ENCODE results near the gene BCL7B.
A peak's percentile ranks its signal among the peaks of the same experiment; 100 is the strongest.
"Not testable (repeated sequence)": the region's sequence is repeated elsewhere in the genome, so short reads cannot be mapped to it uniquely, and the experiment has no call there.

Gene BCL7B

GRCh38 chr7:73557108-73557396, 438 bp downstream of the BCL7B start:
- no peaks in the 10 kb centered on the region for H3K27me3 ChIP-seq (ENCODE audit: control insufficient read depth in 1 of 2, insufficient read depth in 2 of 2, low read length in 2 of 2)
- H3K4me3 ChIP-seq (ENCODE audit: low read depth in 1 of 2, low read length in 2 of 2): peak overlapping the region; percentile 89 to 97
- peak overlapping the region; percentile 100 for H3K27ac ChIP-seq (ENCODE audit: low read depth, low read length)
- H3K4me1 ChIP-seq (ENCODE audit: control insufficient read depth in 1 of 2, insufficient read depth in 2 of 2, low read length in 2 of 2): peaks cover 5 to 29% of the 10 kb centered on the region in 2 donors
- no peaks in the 10 kb centered on the region for H3K9me3 ChIP-seq (ENCODE audit: control insufficient read depth in 1 of 2, low read length in 2 of 2)
- peaks cover 3 to 18% of the 10 kb centered on the region in 2 donors for H3K36me3 ChIP-seq (ENCODE audit: control insufficient read depth in 1 of 2, insufficient read depth in 2 of 2, low read length in 2 of 2)
- peak overlapping the region; percentile 88 to 94 for H3K9ac ChIP-seq (ENCODE audit: low read depth in 1 of 2, low read length in 2 of 2)

GRCh38 chr7:73556208-73557107, 1.0 kb downstream of the BCL7B start:
- H3K4me1 ChIP-seq (ENCODE audit: control insufficient read depth in 1 of 2, insufficient read depth in 2 of 2, low read length in 2 of 2): peaks cover 5 to 29% of the 10 kb centered on the region in 2 donors
- peak overlapping the region; percentile 81 for H3K27ac ChIP-seq (ENCODE audit: low read depth, low read length)
- peak overlapping the region; percentile 88 to 94 for H3K9ac ChIP-seq (ENCODE audit: low read depth in 1 of 2, low read length in 2 of 2)
- peak overlapping the region; percentile 89 to 97 for H3K4me3 ChIP-seq (ENCODE audit: low read depth in 1 of 2, low read length in 2 of 2)
- no peaks in the 10 kb centered on the region for H3K27me3 ChIP-seq (ENCODE audit: control insufficient read depth in 1 of 2, insufficient read depth in 2 of 2, low read length in 2 of 2)
- H3K36me3 ChIP-seq (ENCODE audit: control insufficient read depth in 1 of 2, insufficient read depth in 2 of 2, low read length in 2 of 2): peaks cover 5 to 20% of the 10 kb centered on the region in 2 donors
- no peaks in the 10 kb centered on the region for H3K9me3 ChIP-seq (ENCODE audit: control insufficient read depth in 1 of 2, low read length in 2 of 2)

GRCh38 chr7:73555411-73555982, 2.0 kb downstream of the BCL7B start:
- Histone ChIP-seq H3K36me3 (ENCODE audit: control insufficient read depth in 1 of 2, insufficient read depth in 2 of 2, low read length in 2 of 2) (peaks cover 6 to 28% of the 10 kb centered on the region in 2 donors), H3K4me3 (ENCODE audit: low read depth in 1 of 2, low read length in 2 of 2) (peak overlapping the region; percentile 89 to 97), H3K9ac (ENCODE audit: low read depth in 1 of 2, low read length in 2 of 2) (peak overlapping the region; percentile 88 to 94), H3K9me3 (ENCODE audit: control insufficient read depth in 1 of 2, low read length in 2 of 2) (no peaks in the 10 kb centered on the region), H3K27ac (ENCODE audit: low read depth, low read length) (peak overlapping the region; percentile 28), H3K27me3 (ENCODE audit: control insufficient read depth in 1 of 2, insufficient read depth in 2 of 2, low read length in 2 of 2) (no peaks in the 10 kb centered on the region), H3K4me1 (ENCODE audit: control insufficient read depth in 1 of 2, insufficient read depth in 2 of 2, low read length in 2 of 2) (peaks cover 5 to 29% of the 10 kb centered on the region in 2 donors)

DNA sequence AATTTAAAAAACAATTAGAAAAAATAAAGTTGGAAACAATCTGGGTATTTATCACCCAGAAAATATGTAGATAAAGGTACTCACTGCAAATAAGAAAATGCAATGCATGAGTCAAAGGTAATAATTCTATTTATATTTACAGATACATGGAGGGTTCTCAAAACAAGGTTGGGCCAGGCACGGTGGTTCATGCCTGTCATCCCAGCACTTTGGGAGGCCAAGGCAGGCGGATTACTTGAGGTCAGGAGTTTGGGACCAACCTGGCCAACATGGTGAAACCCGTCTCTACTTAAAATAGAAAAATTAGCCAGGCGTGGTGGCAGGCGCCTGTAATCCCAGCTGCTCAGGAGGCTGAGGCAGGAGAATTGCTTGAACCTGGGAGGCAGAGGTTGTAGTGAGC, 7.4 kb downstream of the BCL7B start:
- H3K27me3 ChIP-seq (ENCODE audit: control insufficient read depth in 1 of 2, insufficient read depth in 2 of 2, low read length in 2 of 2); H3K4me1 ChIP-seq (ENCODE audit: control insufficient read depth in 1 of 2, insufficient read depth in 2 of 2, low read length in 2 of 2); H3K4me3 ChIP-seq (ENCODE audit: low read depth in 1 of 2, low read length in 2 of 2); H3K27ac ChIP-seq (ENCODE audit: low read depth, low read length); H3K9me3 ChIP-seq (ENCODE audit: control insufficient read depth in 1 of 2, low read length in 2 of 2); H3K9ac ChIP-seq (ENCODE audit: low read depth in 1 of 2, low read length in 2 of 2): not testable (repeated sequence)
- H3K36me3 ChIP-seq (ENCODE audit: control insufficient read depth in 1 of 2, insufficient read depth in 2 of 2, low read length in 2 of 2): peaks cover 16 to 56% of the 10 kb centered on the region in 2 donors

- H3K4me1 ChIP-seq (ENCODE audit: control insufficient read depth in 1 of 2, insufficient read depth in 2 of 2, low read length in 2 of 2): peaks cover 3 to 4% of the 10 kb centered on the region in 2 donors
- no peak overlapping the region for H3K4me3 ChIP-seq (ENCODE audit: low read depth in 1 of 2, low read length in 2 of 2)
- H3K27ac ChIP-seq (ENCODE audit: low read depth, low read length): no peak overlapping the region
- H3K27me3 ChIP-seq (ENCODE audit: control insufficient read depth in 1 of 2, insufficient read depth in 2 of 2, low read length in 2 of 2): no peaks in the 10 kb centered on the region
- H3K36me3 ChIP-seq (ENCODE audit: control insufficient read depth in 1 of 2, insufficient read depth in 2 of 2, low read length in 2 of 2): peaks cover 16 to 47% of the 10 kb centered on the region in 2 donors
- no peak overlapping the region for H3K9ac ChIP-seq (ENCODE audit: low read depth in 1 of 2, low read length in 2 of 2)
- H3K9me3 ChIP-seq (ENCODE audit: control insufficient read depth in 1 of 2, low read length in 2 of 2): no peaks in the 10 kb centered on the region
Observed at GRCh38 chr7:73549176-73549575, 8.3 kb downstream of the BCL7B start.

DNA sequence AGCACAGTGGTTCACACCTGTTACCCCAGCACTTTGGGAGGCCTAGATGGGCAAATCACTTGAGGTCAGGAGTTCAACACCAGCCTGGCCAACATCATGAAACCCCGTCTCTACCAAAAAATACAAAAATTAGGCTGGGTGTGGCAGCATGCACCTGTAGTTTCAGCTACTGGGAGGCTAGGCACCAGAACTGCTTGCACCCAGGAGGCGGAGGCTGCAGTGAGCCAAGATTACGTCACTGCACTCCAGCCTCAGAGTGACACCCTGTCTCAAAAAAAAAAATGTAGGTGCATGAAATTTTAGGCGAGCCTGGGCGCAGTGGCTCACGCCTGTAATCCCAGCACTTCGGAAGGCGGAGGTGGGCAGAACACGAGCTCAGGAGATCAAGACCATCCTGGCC, 9.6 kb downstream of the BCL7B start:
- Histone ChIP-seq H3K36me3 (ENCODE audit: control insufficient read depth in 1 of 2, insufficient read depth in 2 of 2, low read length in 2 of 2) (peaks cover 21 to 52% of the 10 kb centered on the region in 2 donors), H3K9ac (ENCODE audit: low read depth in 1 of 2, low read length in 2 of 2) (no peak overlapping the region), H3K4me3 (ENCODE audit: low read depth in 1 of 2, low read length in 2 of 2) (no peak overlapping the region), H3K9me3 (ENCODE audit: control insufficient read depth in 1 of 2, low read length in 2 of 2) (no peaks in the 10 kb centered on the region), H3K27me3 (ENCODE audit: control insufficient read depth in 1 of 2, insufficient read depth in 2 of 2, low read length in 2 of 2) (no peaks in the 10 kb centered on the region), H3K27ac (ENCODE audit: low read depth, low read length) (no peak overlapping the region), H3K4me1 (ENCODE audit: control insufficient read depth in 1 of 2, insufficient read depth in 2 of 2, low read length in 2 of 2) (peaks cover 3 to 4% of the 10 kb centered on the region in 2 donors)

- H3K9me3 ChIP-seq (ENCODE audit: control insufficient read depth in 1 of 2, low read length in 2 of 2): no peaks in the 10 kb centered on the region
- H3K9ac ChIP-seq (ENCODE audit: low read depth in 1 of 2, low read length in 2 of 2): no peak overlapping the region
- peaks cover 3 to 4% of the 10 kb centered on the region in 2 donors for H3K4me1 ChIP-seq (ENCODE audit: control insufficient read depth in 1 of 2, insufficient read depth in 2 of 2, low read length in 2 of 2)
- H3K27me3 ChIP-seq (ENCODE audit: control insufficient read depth in 1 of 2, insufficient read depth in 2 of 2, low read length in 2 of 2): no peaks in the 10 kb centered on the region
- H3K4me3 ChIP-seq (ENCODE audit: low read depth in 1 of 2, low read length in 2 of 2): no peak overlapping the region
- H3K36me3 ChIP-seq (ENCODE audit: control insufficient read depth in 1 of 2, insufficient read depth in 2 of 2, low read length in 2 of 2): peaks cover 34 to 63% of the 10 kb centered on the region in 2 donors
- H3K27ac ChIP-seq (ENCODE audit: low read depth, low read length): no peak overlapping the region
Observed at GRCh38 chr7:73544678-73545077, 12.8 kb downstream of the BCL7B start.

- Histone ChIP-seq H3K4me1 (ENCODE audit: control insufficient read depth in 1 of 2, insufficient read depth in 2 of 2, low read length in 2 of 2) (peaks cover 3 to 4% of the 10 kb centered on the region in 2 donors), H3K9ac (ENCODE audit: low read depth in 1 of 2, low read length in 2 of 2) (no peak overlapping the region), H3K27ac (ENCODE audit: low read depth, low read length) (no peak overlapping the region), H3K36me3 (ENCODE audit: control insufficient read depth in 1 of 2, insufficient read depth in 2 of 2, low read length in 2 of 2) (peaks cover 37 to 65% of the 10 kb centered on the region in 2 donors), H3K4me3 (ENCODE audit: low read depth in 1 of 2, low read length in 2 of 2) (no peak overlapping the region), H3K9me3 (ENCODE audit: control insufficient read depth in 1 of 2, low read length in 2 of 2) (no peaks in the 10 kb centered on the region), H3K27me3 (ENCODE audit: control insufficient read depth in 1 of 2, insufficient read depth in 2 of 2, low read length in 2 of 2) (no peaks in the 10 kb centered on the region)
Observed at GRCh38 chr7:73541722-73542121, 15.8 kb downstream of the BCL7B start.

DNA sequence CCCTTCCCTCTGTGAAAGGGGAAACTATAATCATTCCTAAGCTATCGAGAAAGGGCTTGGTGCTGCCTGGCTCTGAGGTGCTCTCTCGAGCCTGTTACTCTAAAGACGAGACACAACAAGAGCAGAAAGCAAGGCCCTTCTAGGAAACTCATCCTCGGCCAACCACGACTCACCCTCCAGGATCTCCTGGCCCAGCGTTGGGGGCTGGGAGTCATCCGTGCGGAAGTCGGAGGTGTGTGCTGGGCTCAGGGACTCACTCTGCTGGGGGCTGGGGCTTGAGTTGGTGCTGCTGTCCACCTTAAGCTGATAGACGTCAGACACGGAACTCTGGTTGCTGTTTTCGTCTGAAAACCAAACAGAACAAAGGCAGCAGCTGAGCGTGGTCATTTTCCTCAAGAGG, 17.8 kb downstream of the BCL7B start:
- Histone ChIP-seq H3K27ac (ENCODE audit: low read depth, low read length) (no peak overlapping the region), H3K4me1 (ENCODE audit: control insufficient read depth in 1 of 2, insufficient read depth in 2 of 2, low read length in 2 of 2) (no peaks in the 10 kb centered on the region), H3K4me3 (ENCODE audit: low read depth in 1 of 2, low read length in 2 of 2) (no peak overlapping the region), H3K36me3 (ENCODE audit: control insufficient read depth in 1 of 2, insufficient read depth in 2 of 2, low read length in 2 of 2) (peaks cover 41 to 84% of the 10 kb centered on the region in 2 donors), H3K27me3 (ENCODE audit: control insufficient read depth in 1 of 2, insufficient read depth in 2 of 2, low read length in 2 of 2) (no peaks in the 10 kb centered on the region), H3K9ac (ENCODE audit: low read depth in 1 of 2, low read length in 2 of 2) (no peak overlapping the region), H3K9me3 (ENCODE audit: control insufficient read depth in 1 of 2, low read length in 2 of 2) (no peaks in the 10 kb centered on the region)

GRCh38 chr7:73538510-73538909, 19.0 kb downstream of the BCL7B start:
- H3K4me3 ChIP-seq (ENCODE audit: low read depth in 1 of 2, low read length in 2 of 2); H3K27ac ChIP-seq (ENCODE audit: low read depth, low read length); H3K27me3 ChIP-seq (ENCODE audit: control insufficient read depth in 1 of 2, insufficient read depth in 2 of 2, low read length in 2 of 2); H3K9me3 ChIP-seq (ENCODE audit: control insufficient read depth in 1 of 2, low read length in 2 of 2); H3K9ac ChIP-seq (ENCODE audit: low read depth in 1 of 2, low read length in 2 of 2); H3K4me1 ChIP-seq (ENCODE audit: control insufficient read depth in 1 of 2, insufficient read depth in 2 of 2, low read length in 2 of 2): not testable (repeated sequence)
- peaks cover 36 to 80% of the 10 kb centered on the region in 2 donors for H3K36me3 ChIP-seq (ENCODE audit: control insufficient read depth in 1 of 2, insufficient read depth in 2 of 2, low read length in 2 of 2)
